KOPT-K1 (cell line): ENCODE results near the gene TNIP1.

Source experiments
- H3K27ac ChIP-seq: fragments of 200-600 bp; sonication (generic); 2 replicates; pipeline ENCODE4 v1.5.1; 2016; ENCODE audit warnings: antibody characterized with exemption, mild to moderate bottlenecking, low read depth, low read length; ENCODE audit not compliant: poor library complexity, severe bottlenecking
- H3K36me3 ChIP-seq: fragments of 200-600 bp; sonication (generic); 2 replicates; pipeline ENCODE4 v1.5.1; 2017; ENCODE audit warnings: antibody characterized with exemption, mild to moderate bottlenecking, low read length, moderate library complexity; ENCODE audit not compliant: insufficient read depth
- H3K9me3 ChIP-seq: fragments of 200-600 bp; sonication (generic); 2 replicates; pipeline ENCODE4 v1.5.1; 2017; ENCODE audit warnings: antibody characterized with exemption, low read length, mild to moderate bottlenecking; ENCODE audit not compliant: insufficient read depth, poor library complexity, severe bottlenecking

The TNIP1 gene

GRCh38 chr5:151096001-151096373 is 15.2 kb upstream of the TNIP1 start:
- Histone ChIP-seq H3K36me3 (peaks cover 9% of the 10 kb centered on the region; the same call in 1 of the 2 replicates), H3K27ac (no peak overlapping the region), H3K9me3 (no peaks in the 10 kb centered on the region)

- H3K36me3 ChIP-seq, result 0 out of 2 replicates have a peak, but pooled peaks cover 4% of the 10 kb centered on the region
- no peak overlapping the region for H3K27ac ChIP-seq
- H3K9me3 ChIP-seq, result no peaks in the 10 kb centered on the region
These were observed 14.6 kb upstream of the TNIP1 start for GRCh38 chr5:151095341-151096000.

GRCh38 chr5:151094852-151095245 is 14.0 kb upstream of the TNIP1 start:
- Histone ChIP-seq H3K9me3 (no peaks in the 10 kb centered on the region), H3K36me3 (no peaks in the 10 kb centered on the region), H3K27ac (no peak overlapping the region)

- no peaks in the 10 kb centered on the region for H3K9me3 ChIP-seq
- H3K36me3 ChIP-seq, result no peaks in the 10 kb centered on the region
- H3K27ac ChIP-seq, result peak overlapping the region; percentile 35
These were observed 13.4 kb upstream of the TNIP1 start for GRCh38 chr5:151094030-151094851.

- H3K36me3 ChIP-seq, result no peaks in the 10 kb centered on the region
- no peaks in the 10 kb centered on the region for H3K9me3 ChIP-seq
- no peak overlapping the region for H3K27ac ChIP-seq
These were observed 12.6 kb upstream of the TNIP1 start for GRCh38 chr5:151093476-151093889.

- no peaks in the 10 kb centered on the region for H3K9me3 ChIP-seq
- H3K36me3 ChIP-seq, result no peaks in the 10 kb centered on the region
- H3K27ac ChIP-seq, result no peak overlapping the region
These were observed 11.9 kb upstream of the TNIP1 start for GRCh38 chr5:151092762-151093161.

- Histone ChIP-seq H3K36me3 (no peaks in the 10 kb centered on the region), H3K27ac (no peak overlapping the region), H3K9me3 (no peaks in the 10 kb centered on the region)
These were observed 8.9 kb upstream of the TNIP1 start for GRCh38 chr5:151089726-151090125.

GRCh38 chr5:151088986-151089385 is 8.2 kb upstream of the TNIP1 start:
- Histone ChIP-seq H3K36me3 (no peaks in the 10 kb centered on the region), H3K27ac (no peak overlapping the region), H3K9me3 (no peaks in the 10 kb centered on the region)

GRCh38 chr5:151087486-151087885 is 6.7 kb upstream of the TNIP1 start:
- Histone ChIP-seq H3K36me3 (no peaks in the 10 kb centered on the region), H3K9me3 (no peaks in the 10 kb centered on the region), H3K27ac (no peak overlapping the region)

GRCh38 chr5:151086905-151087360 is 6.1 kb upstream of the TNIP1 start:
- Histone ChIP-seq H3K27ac (no peak overlapping the region), H3K36me3 (no peaks in the 10 kb centered on the region), H3K9me3 (no peaks in the 10 kb centered on the region)

- Histone ChIP-seq H3K36me3 (no peaks in the 10 kb centered on the region), H3K9me3 (no peaks in the 10 kb centered on the region), H3K27ac (no peak overlapping the region)
These were observed 5.5 kb upstream of the TNIP1 start for GRCh38 chr5:151086192-151086869.

- no peaks in the 10 kb centered on the region for H3K9me3 ChIP-seq
- no peaks in the 10 kb centered on the region for H3K36me3 ChIP-seq
- H3K27ac ChIP-seq, result no peak overlapping the region
These were observed 4.7 kb upstream of the TNIP1 start for GRCh38 chr5:151085517-151086041.

GRCh38 chr5:151084363-151084762 is 3.5 kb upstream of the TNIP1 start:
- no peaks in the 10 kb centered on the region for H3K9me3 ChIP-seq
- H3K27ac ChIP-seq, result no peak overlapping the region
- no peaks in the 10 kb centered on the region for H3K36me3 ChIP-seq

- H3K36me3 ChIP-seq, result peaks cover 8% of the 10 kb centered on the region; the same call in 1 of the 2 replicates
- H3K27ac ChIP-seq, result no peak overlapping the region
- H3K9me3 ChIP-seq, result no peaks in the 10 kb centered on the region
These were observed 2.3 kb upstream of the TNIP1 start for GRCh38 chr5:151083081-151083676.
